GM19239 (cell line): Measurements from ENCODE around the gene SRP54.
"Not testable (repeated sequence)": the region's sequence is repeated elsewhere in the genome, so short reads cannot be mapped to it uniquely, and the experiment has no call there.

Source experiments
- DNase-seq: peaks from one replicate; pipeline ENCODE4 v3.0.0; 2011; ENCODE audit warnings: low spot score; ENCODE audit not compliant: insufficient read length
- FAIRE-seq: peaks from 2 replicates; lab custom pipeline; 2011; peaks lifted over from hg19 to GRCh38; lab: Jason Lieb, UNC

SRP54 gene

DNA sequence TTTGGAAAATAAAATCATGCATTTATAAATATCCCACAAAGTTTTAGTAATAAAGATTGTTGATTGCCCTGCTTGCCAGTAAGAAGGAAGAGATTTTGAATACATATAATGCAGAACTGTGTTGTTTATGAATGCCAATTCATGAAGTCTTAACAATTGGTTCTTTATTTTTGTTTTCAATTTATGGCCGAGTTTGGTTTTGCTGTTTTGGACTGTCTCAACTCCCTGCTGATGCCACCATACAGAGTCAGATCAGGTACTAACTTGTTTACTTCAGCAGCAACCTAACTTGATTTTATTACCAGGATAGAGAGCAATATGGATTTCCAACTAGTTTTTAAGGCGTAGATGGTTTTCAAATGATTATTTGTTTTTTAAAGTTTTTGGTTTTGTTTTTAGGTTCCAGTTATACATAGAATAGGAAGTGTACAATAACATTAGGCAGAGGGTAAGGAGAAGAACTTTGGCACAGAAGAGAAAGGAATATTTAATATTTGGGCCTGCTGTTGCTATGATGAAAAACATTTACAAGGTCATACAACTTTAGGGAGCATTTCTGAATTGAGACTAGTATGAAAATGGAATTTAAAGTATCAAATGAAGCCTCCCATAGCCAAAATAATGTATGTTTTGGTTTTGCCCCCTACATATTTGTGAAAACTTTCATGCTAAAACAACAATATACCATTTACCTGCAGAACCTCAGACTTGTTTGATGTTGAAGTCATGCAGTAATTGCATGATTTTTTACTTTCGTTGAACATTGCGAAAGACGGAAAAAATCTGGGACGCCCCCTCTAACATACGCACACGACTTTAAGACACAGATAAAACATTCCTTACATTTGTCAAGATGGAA is 62.4 kb downstream of the SRP54 start:
- FAIRE-seq (no peak), DNase-seq (no peak)

DNA sequence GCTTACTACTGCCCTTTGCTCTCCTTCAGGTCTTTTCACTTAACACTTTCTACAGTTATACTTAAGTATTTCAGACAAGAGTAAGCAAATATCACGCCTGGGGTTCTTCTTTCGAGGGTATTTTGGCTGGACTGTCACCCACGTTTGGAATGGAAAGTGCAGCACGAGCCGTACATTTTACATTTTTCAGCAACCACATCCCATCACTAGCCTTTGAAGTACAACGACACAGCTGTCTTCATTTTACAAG is 62.9 kb downstream of the SRP54 start:
- DNase-seq (no peak), FAIRE-seq (no peak)

DNA sequence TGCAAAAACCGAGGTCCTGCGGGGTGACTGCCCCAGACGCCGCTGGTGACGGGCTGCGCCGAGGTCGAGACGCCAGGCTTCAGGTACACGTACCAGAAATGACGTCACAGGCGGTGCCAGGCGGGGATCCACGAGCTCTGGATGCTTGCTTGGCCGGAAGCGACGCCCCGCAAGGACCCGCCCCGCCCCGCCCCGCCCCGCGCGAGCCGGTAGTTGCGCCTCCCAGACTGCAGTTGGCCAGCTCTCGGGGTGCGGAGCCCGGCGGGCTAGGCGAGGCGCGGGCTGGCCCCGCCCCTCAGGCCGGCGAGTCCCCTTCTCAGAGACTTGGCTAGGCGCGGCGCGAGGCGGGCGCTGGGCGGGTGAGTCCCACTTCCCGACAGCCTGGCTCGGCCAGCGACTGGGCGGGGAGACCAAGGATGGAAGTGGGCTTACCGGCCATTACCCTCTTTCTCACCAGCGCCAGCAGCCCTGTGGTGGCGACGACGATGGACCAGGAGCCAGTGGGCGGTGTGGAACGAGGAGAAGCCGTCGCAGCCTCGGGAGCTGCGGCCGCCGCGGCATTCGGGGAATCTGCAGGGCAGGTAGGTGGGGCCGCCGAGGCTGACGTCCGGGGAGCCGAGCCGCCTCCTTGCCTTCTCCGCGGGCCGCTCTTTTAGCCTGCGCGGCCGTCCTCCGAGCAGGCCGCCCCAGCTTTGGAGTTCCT is 63.4 kb downstream of the SRP54 start, which contains the start of gene FAM177A1:
Gene FAM177A1, plus strand, starts transcription at position 225 of the 703 bp plus-strand sequence. Its CDS starts 192 bp downstream, at position 417.
- DNase-seq (peak; percentile 96), FAIRE-seq (peak; percentile 91)

DNA sequence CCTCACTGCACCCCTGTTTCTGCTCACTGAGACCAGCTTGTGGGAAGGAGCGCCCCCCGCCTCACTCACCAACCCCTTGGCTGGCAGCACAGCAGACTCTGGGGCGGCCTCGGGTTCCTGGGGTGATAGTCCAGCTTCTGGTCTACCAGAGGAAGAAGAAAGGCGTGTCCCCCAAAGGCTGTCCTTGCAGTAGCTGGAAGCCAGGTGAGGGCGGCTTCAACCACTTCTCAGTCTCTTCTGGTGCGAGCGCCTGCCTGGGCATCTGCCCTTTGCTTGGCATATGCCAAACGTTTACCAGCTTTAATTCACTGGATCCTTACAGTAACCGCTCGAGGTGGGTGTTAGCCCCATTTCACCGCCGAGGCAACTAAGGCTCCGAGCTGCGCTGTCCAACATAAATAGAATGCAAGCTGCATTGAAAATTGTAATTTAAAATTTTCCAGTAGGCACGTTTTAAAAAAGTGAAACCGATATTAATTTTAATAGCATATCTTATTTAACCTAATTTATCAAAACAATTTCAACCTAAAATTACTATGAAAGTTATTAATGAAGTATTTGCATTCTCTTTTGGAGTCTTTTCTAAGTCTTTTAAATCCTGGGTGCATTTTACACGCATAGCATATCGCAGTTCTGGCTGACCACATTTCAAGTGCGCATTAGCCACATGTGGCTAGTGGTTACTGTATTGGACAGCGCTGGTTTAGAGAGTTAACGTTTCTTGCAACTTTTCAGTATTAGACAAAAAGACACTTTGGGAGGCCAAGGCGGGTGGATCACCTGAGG is 64.2 kb downstream of the SRP54 start:
- FAIRE-seq: peak; percentile 51

DNA sequence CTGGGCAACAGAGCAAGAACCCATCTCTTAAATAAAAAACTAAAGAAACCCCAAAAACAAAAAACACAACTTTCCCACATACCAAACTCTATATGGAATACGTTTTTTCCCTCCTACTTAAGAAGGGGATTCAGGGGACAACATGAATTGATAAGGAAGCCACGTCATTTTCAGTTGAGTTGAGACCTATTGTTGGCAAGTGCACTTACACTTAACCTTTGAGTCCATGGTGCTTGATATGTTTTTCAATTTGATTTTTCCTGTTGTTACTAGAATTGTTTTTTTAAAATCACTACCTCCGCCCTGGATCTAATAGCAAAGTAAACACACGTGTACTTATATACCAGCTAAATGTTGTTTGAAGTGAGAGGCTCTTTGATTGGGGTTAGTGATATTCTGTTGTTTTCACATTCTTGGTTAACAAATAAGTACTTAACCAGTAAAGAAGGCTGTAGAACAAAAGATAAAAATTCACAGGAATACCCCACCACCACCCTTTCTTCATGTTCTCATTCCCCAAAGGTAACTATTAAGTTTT is 65.3 kb downstream of the SRP54 start:
- FAIRE-seq: no peak
- no peak for DNase-seq

More for the DNA sequence above, 64.2 kb downstream of the SRP54 start:
- peak; percentile 38 for DNase-seq

DNA sequence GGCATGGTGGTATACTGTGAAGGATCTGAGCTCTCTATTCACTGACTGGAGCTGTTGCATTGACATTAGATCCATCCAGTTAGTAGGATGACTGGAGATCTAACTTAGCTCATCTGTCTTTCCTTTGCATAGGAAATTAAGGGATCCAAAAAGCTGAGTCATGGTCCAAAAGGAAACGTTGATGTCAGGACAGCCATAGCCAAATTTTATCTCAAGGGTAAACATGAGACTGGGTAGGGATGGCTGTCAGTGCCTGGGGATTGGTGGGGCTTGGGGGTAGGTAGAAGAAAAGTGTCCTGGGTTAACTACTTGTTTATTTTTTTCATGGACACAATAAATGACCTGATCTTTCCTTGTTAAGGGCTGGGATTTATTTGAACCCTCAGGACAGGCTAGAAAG is 67.9 kb downstream of the SRP54 start:
- FAIRE-seq: no peak
- no peak for DNase-seq

DNA sequence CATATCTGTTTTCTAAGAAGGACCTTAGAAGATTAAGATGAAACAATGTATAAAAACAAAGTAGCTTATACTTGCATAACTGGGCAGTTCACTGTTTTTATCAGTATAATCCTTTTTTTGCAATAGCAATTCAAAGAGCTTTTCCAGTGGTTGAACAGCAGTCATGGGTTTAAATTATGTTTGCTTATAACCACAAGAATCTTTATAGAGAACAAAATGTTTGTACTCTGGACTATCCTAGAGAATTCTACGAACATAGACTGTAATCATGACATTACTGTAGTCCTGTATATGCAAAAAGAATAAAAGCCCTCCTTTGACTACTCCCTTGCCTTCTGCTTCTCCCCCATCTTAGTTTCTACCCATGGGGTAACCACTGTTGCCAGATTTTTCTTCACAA is 69.0 kb downstream of the SRP54 start:
- no peak for FAIRE-seq
- no peak for DNase-seq

DNA sequence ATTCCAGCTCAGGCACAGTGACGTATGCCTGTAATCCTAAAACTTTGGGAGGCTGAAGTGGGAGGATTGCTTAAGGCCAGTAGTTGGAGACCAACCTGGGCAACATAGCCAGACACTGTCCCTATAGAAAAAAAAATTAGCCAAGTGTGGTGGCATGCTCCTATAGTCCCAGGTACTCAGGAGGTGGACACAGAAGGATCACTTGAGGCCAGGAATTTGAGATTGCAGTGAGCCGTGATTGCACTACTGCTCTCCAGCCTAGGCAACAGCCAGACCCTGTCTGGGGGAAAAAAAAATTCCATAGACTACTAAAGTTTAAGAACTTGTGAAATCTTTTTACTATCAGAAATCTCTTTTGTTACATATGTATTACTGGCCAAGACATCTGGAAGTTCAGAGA is 69.8 kb downstream of the SRP54 start:
- no peak for DNase-seq
- FAIRE-seq: no peak

DNA sequence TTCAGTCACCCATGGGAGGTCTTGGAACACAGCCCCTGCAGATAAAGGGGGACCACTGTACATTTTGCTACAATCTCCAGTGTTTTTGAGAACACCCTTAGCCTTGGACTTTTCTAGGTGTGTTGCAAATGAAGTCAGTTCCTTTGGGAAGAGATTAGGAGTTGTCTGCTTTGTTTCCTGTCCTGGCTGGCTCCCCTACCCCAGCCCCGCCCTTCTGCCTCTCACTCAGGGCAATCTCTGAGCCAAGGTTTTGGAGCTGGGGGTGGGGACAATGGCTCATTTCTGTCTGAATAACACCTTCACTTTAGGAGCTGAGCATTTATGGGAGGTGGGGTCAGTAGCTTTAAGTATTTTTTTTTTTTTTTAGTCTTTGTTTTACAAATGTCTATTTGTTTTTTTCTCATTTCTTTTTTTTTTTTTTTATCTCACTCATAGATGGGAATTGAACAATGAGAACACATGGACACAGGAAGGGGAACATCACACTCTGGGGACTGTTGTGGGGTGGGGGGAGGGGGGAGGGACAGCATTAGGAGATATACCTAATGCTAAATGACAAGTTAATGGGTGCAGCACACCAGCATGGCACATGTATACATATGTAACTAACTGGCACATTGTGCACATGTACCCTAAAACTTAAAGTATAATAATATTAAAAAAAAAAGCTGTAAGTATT is 78.5 kb downstream of the SRP54 start:
- FAIRE-seq, DNase-seq: not testable (repeated sequence)

DNA sequence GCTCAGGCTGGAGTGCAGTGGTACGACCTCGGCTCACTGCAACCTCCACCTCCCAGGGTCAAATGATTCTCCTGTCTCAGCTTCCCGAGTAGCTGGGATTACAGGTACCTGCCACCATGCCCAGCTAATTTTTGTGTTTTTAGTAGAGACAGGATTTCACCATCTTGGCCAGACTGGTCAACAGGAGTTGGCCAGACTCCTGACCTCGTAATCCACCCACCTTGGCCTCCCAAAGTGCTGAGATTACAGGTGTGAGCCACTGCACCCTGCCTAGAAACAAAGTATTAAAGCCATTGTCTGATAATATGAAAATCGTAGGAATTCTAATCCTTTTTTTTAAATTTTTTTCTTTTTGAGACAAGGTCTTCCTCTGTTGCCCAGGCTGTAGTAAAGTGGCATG is 82.9 kb downstream of the SRP54 start:
- FAIRE-seq, DNase-seq: not testable (repeated sequence)

DNA sequence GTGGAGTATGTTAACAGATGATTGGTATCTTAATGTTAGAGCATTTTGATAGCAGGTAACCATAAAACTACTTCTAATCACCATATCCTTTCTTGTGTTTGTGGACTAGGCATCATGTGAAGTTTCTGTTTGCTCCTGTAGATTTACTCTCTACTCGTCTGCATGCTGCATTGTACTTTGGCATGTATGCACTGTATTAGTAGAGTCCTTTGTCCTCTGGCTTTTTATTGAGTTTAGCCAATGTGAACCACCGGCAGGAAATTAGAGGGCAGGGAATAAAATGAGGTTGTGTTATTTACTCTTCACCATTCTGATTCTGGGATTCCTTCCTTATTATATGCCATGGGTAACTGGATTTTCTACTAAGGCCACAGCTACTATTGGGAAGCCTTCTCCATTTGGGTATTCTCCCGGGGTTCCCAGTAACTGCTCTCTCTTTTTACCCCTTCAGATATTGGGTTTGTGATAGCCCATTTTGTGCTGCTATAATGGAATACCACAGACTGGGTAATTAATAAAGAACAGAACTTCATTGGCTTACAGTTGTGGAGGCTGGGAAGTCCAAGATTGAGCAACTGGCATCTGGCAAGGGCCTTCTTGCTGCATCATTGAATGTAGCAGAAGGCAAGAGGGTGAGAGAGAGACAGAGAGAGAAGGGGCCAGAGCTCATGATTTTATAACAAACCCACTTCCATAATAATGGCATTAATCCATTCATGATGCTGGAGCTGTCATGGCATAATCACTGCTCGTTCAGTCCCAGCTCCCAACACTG is 85.6 kb downstream of the SRP54 start:
- DNase-seq (no peak), FAIRE-seq (no peak)

DNA sequence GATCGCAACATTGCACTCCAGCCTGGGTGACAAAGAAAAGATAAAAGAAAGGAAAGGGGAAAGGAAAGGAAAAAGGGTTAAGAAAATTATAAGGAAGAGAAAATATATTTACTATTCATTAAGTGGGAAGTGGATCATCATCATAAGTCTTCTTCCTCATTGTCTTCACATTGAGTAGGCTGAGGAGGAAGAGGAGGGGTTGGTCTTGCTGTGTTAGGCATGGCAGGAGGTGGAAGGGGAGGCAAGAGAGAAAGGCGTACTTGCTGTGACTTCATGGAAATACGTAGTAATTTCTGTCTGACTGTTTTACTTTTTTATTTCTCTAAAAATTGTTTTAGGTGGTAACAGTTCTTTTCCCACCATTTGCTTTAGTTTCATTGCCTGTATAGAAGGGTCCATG is 89.4 kb downstream of the SRP54 start:
- DNase-seq (no peak), FAIRE-seq (no peak)

DNA sequence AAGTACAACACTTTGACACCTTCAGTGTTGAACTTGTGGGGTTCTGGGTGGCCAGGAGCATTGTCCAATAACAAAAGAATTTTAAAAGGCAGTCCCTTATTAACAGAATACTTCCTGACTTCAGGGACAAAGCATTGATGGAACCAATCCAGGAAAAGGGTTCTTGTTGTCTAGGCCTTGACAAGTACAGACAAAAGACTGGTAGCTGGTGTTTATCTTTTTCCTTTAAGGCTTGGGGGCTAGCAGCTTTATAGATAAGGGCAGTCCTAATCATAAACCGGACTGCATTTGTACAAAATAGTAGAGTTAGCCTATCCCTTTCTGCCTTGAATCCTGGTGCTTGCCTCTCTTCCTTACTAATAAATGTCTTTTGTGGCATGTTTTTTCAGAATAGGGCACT is 90.7 kb downstream of the SRP54 start:
- FAIRE-seq (no peak), DNase-seq (no peak)

DNA sequence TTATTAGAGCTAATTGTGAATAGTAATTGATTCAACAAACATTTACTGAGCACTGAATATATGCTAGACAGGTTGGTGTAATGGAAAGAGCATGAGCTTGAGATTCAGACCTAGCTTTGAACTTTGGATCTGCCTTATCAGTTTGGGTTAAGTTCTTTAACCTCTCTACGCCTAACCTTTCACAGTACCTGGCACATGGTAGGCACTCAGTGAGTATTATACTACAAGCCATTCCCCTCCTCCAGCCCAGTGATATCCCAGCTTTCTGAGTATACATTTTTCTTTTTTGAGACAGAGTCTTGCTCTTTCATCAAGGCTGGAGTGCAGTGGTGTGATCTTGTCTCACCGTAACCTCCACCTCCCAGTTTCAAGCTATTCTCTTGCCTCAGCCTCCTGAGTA is 95.3 kb downstream of the SRP54 start:
- FAIRE-seq (no peak), DNase-seq (no peak)
